Breast epithelium (tissue), 4 donors: ENCODE data around the gene LAIR2. TPM values are rescaled to one million over a fixed set of nuclear protein-coding genes. Genes with fewer than 3 reads are reported as not detected.
"Not testable (repeated sequence)": the region's sequence is repeated elsewhere in the genome, so short reads cannot be mapped to it uniquely, and the experiment has no call there.

Experiments
- DNase-seq, 2 donors: peaks; one replicate each; pipeline ENCODE4 v3.0.0-alpha.2; 2019; ENCODE audit warnings: low spot score in 2 of 2
- H3K27ac ChIP-seq, 2 donors: fragments of 200-600 bp; sonication (generic) in 1 of 2; one replicate each; pipeline ENCODE4 v1.5.1; 2016 to 2019; ENCODE audit warnings: mild to moderate bottlenecking in 1 of 2
- H3K27me3 ChIP-seq, 2 donors: fragments of 200-600 bp; sonication (generic) in 1 of 2; one replicate each; pipeline versions ENCODE4 v1.5.1 to v1.6.0; 2017 to 2019; ENCODE audit warnings: control low read depth in 1 of 2, mild to moderate bottlenecking in 1 of 2
- H3K36me3 ChIP-seq: fragments of 200-600 bp; one replicate; pipeline ENCODE4 v1.5.1; 2019
- H3K4me1 ChIP-seq, 2 donors: fragments of 200-600 bp; sonication (generic); one replicate each; pipeline ENCODE4 v1.5.1; 2016 to 2019; ENCODE audit warnings: control low read depth in 1 of 2
- H3K4me3 ChIP-seq, 3 donors: fragments of 200-600 bp; sonication (generic); 1 replicate in 2 of 3; 2 replicates in 1 of 3; pipeline ENCODE4 v1.5.1; 2016 to 2019; ENCODE audit warnings: mild to moderate bottlenecking in 3 of 3, moderate library complexity in 2 of 3
- H3K9me3 ChIP-seq, 2 donors: fragments of 200-600 bp; sonication (generic) in 1 of 2; one replicate each; pipeline ENCODE4 v1.5.1; 2016 to 2019; ENCODE audit warnings: control low read depth in 1 of 2
- CTCF ChIP-seq, 3 donors: fragments of 450-650 bp; IDR thresholded peaks; one replicate each; pipeline ENCODE4 v1.5.1; 2016 to 2017; ENCODE audit warnings: antibody characterized with exemption in 3 of 3, mild to moderate bottlenecking in 3 of 3, moderate library complexity in 3 of 3
- POLR2A ChIP-seq: fragments of 450-650 bp; IDR thresholded peaks from one replicate; pipeline ENCODE4 v1.6.1; 2016; ENCODE audit warnings: antibody characterized with exemption, mild to moderate bottlenecking, moderate library complexity
- POLR2AphosphoS5 ChIP-seq, 3 donors: sonication (generic); formaldehyde crosslinking; IDR thresholded peaks; one replicate each; pipeline ENCODE4 v1.6.1; 2017; ENCODE audit warnings: antibody characterized with exemption in 3 of 3
- intact Hi-C: fragments of 100-400 bp; cut with DNase I; formaldehyde crosslinking; loops from one replicate; pipeline ENCODE4 v1.15.1; 2023; ENCODE audit warnings: low total_unique reads
- total RNA-seq, 3 donors: library from RNA; depleted of rRNA; stranded (reverse); fragments of >200 nt; gene quantifications; one replicate each; pipeline ENCODE4 v1.1.0, GENCODE V29; 2016

The LAIR2 gene
- total RNA-seq, 3 donors from 2014 or later, result not detected

- H3K27ac ChIP-seq, result no peak overlapping the region
- H3K4me1 ChIP-seq, result no peaks in the 10 kb centered on the region
- H3K9me3 ChIP-seq, result no peaks in the 10 kb centered on the region
- no peak for DNase-seq
- H3K36me3 ChIP-seq, result no peaks in the 10 kb centered on the region
- H3K4me3 ChIP-seq, result no peak overlapping the region
- H3K27me3 ChIP-seq, result peaks cover 0 to 18% of the 10 kb centered on the region in 2 donors
- intact Hi-C loops, result no loop called here
- no peak for TF ChIP-seq POLR2AphosphoS5 (IDR thresholded peaks at IDR 0.05)
- TF ChIP-seq POLR2A, result no peak
- TF ChIP-seq CTCF (IDR thresholded peaks at IDR 0.05), result no peak
Observed at GRCh38 chr19:54485851-54486250, 16.8 kb upstream of the LAIR2 start.

- intact Hi-C loops, result no loop called here
- peaks cover 0 to 19% of the 10 kb centered on the region in 2 donors for H3K27me3 ChIP-seq
- DNase-seq, result no peak
- H3K4me1 ChIP-seq, result no peaks in the 10 kb centered on the region
- H3K4me3 ChIP-seq, result no peak overlapping the region
- H3K9me3 ChIP-seq, result no peaks in the 10 kb centered on the region
- H3K36me3 ChIP-seq, result no peaks in the 10 kb centered on the region
- H3K27ac ChIP-seq, result no peak overlapping the region
- TF ChIP-seq POLR2AphosphoS5 (IDR thresholded peaks at IDR 0.05) (no peak), POLR2A (no peak), CTCF (IDR thresholded peaks at IDR 0.05) (no peak)
Observed at GRCh38 chr19:54489341-54489740, 13.3 kb upstream of the LAIR2 start.

GRCh38 chr19:54489766-54490165 lies 12.9 kb upstream of the LAIR2 start:
- TF ChIP-seq CTCF (IDR thresholded peaks at IDR 0.05) (no peak), POLR2A (no peak), POLR2AphosphoS5 (IDR thresholded peaks at IDR 0.05) (no peak)
- Histone ChIP-seq H3K27ac (no peak overlapping the region), H3K4me3 (no peak overlapping the region), H3K9me3 (no peaks in the 10 kb centered on the region), H3K36me3 (no peaks in the 10 kb centered on the region), H3K4me1 (no peaks in the 10 kb centered on the region), H3K27me3 (peaks cover 0 to 16% of the 10 kb centered on the region in 2 donors)
- no peak for DNase-seq
- intact Hi-C loops, result no loop called here

GRCh38 chr19:54492568-54492967 lies 10.1 kb upstream of the LAIR2 start:
- no peaks in the 10 kb centered on the region for H3K4me1 ChIP-seq
- peaks cover 0 to 15% of the 10 kb centered on the region in 2 donors for H3K27me3 ChIP-seq
- intact Hi-C loops, result no loop called here
- no peaks in the 10 kb centered on the region for H3K36me3 ChIP-seq
- TF ChIP-seq CTCF (IDR thresholded peaks at IDR 0.05) (no peak), POLR2A (no peak), POLR2AphosphoS5 (IDR thresholded peaks at IDR 0.05) (no peak)
- no peaks in the 10 kb centered on the region for H3K9me3 ChIP-seq
- H3K4me3 ChIP-seq, result no peak overlapping the region
- DNase-seq, result no peak
- no peak overlapping the region for H3K27ac ChIP-seq

GRCh38 chr19:54493056-54493455 lies 9.6 kb upstream of the LAIR2 start:
- intact Hi-C loops, H3K4me3 ChIP-seq, H3K36me3 ChIP-seq, H3K9me3 ChIP-seq, DNase-seq, H3K27ac ChIP-seq, H3K4me1 ChIP-seq: not testable (repeated sequence)
- H3K27me3 ChIP-seq, result peaks cover 0 to 15% of the 10 kb centered on the region in 2 donors
